Mucosa of descending colon (tissue), 3 donors: ENCODE results near the gene FOSL2. TPM values are rescaled to one million over a fixed set of nuclear protein-coding genes. Genes with fewer than 3 reads are reported as not detected.

Experiments used
- ATAC-seq: fragments of 200-7000 bp; cut with Tn5 transposase; one replicate; pipeline ENCODE4 v1.9.1; 2020; ENCODE audit warnings: mild to moderate bottlenecking, moderate library complexity
- DNase-seq, 3 donors: peaks; one replicate each; pipeline ENCODE4 v3.0.0-alpha.2; 2020
- H3K36me3 ChIP-seq: fragments of 200-600 bp; one replicate; pipeline ENCODE4 v1.8.0; 2021; ENCODE audit warnings: low read depth, mild to moderate bottlenecking
- H3K4me1 ChIP-seq: fragments of 200-600 bp; one replicate; pipeline ENCODE4 v1.8.0; 2021; ENCODE audit warnings: low read depth, mild to moderate bottlenecking
- H3K4me3 ChIP-seq: fragments of 200-600 bp; one replicate; pipeline ENCODE4 v1.8.0; 2021; ENCODE audit warnings: mild to moderate bottlenecking
- H3K9me3 ChIP-seq: fragments of 200-600 bp; one replicate; pipeline ENCODE4 v1.8.0; 2021; ENCODE audit warnings: mild to moderate bottlenecking
- intact Hi-C, 2 donors: fragments of 100-400 bp; cut with DNase I in 1 of 2; cut with micrococcal nuclease in 1 of 2; formaldehyde crosslinking; loops; one replicate each; pipeline versions ENCODE4 v1.11.0 to v1.11.1; 2022; cut with DNase I, micrococcal nuclease
- total RNA-seq, 3 donors: library from RNA; stranded (reverse); fragmentation: NEBNext Ultra II Directional in 2 of 3; extraction: Animal tissue kit (Norgen Biotek cat#: 25700) in 2 of 3; gene quantifications; one replicate each; pipeline versions ENCODE4 v1.2.1 to v1.2.4, GENCODE V29; 2021 to 2023
- TF ChIP-seq, protein P1 (sequence below): fragments of 200-600 bp; IDR thresholded peaks from one replicate; pipeline ENCODE4 v1.8.0; 2022; ENCODE audit warnings: antibody characterized with exemption, mild to moderate bottlenecking
- donor health status: DM: no; HTN: no; CAD: no; lungs with moderate emphysema.
- donor health status: DM: no; HTN: no; CAD: no.
- donor health status: DM: no; HTN: yes; CAD: no.

Gene FOSL2
- total RNA-seq, 3 donors from 2014 or later = 160 to 166 (median 162) TPM

DNA sequence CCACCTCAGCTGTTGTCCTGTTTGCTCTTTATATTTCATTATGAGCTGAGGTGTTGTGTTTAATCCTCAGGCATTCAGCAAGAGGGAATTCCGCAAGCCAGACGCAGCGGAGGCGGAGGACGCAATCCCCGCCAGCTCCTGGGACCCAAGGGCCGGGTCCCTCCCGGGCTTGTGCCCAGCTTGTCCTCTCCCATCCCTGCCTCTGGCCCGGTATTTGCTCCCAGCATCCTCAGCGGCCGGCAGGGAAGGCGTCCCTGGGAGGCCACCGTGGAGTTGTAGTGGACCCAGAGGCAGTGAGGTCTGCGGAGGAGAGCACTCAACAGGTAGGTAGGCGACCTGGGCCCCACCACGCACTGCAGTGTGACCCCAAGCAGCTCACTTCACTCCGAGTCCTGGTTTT lies 42.5 kb upstream of the FOSL2 start:
- ATAC-seq = no peak
- H3K4me3 ChIP-seq = no peak overlapping the region
- intact Hi-C loops = no loop called here
- H3K9me3 ChIP-seq = no peaks in the 10 kb centered on the region
- DNase-seq = peak in 1 of 3 donors; percentile 22
- no peaks in the 10 kb centered on the region for H3K36me3 ChIP-seq
- H3K4me1 ChIP-seq = peaks cover under 1% of the 10 kb centered on the region
- TF ChIP-seq, protein P1, sequence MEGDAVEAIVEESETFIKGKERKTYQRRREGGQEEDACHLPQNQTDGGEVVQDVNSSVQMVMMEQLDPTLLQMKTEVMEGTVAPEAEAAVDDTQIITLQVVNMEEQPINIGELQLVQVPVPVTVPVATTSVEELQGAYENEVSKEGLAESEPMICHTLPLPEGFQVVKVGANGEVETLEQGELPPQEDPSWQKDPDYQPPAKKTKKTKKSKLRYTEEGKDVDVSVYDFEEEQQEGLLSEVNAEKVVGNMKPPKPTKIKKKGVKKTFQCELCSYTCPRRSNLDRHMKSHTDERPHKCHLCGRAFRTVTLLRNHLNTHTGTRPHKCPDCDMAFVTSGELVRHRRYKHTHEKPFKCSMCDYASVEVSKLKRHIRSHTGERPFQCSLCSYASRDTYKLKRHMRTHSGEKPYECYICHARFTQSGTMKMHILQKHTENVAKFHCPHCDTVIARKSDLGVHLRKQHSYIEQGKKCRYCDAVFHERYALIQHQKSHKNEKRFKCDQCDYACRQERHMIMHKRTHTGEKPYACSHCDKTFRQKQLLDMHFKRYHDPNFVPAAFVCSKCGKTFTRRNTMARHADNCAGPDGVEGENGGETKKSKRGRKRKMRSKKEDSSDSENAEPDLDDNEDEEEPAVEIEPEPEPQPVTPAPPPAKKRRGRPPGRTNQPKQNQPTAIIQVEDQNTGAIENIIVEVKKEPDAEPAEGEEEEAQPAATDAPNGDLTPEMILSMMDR = no peak

DNA sequence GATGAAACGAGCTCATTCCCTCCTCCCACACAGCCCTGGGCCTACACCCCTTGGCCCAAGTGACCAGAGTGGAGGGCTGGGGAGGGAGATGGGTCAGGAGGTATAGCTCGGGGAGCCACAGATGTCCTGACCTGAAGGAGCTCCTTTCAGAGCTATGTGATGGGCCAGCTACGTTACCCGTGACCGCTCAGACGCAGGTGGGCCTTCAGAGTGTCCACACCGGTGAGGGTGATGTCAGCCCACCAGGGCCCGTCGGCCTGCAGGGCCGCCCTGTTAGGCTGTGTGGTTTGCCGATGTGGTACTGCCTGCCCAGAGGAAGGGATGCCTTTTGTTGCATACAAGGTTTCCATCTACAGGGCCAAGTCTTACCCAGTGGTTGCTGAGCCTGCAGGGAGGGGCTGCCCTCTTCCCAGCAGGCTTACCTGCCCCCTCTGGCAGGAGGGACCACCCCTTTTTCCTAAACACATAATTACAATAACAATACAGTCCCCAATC lies 41.8 kb upstream of the FOSL2 start:
- ATAC-seq (no peak), DNase-seq (peak in 1 of 3 donors; percentile 17)
- Histone ChIP-seq H3K4me1 (peaks cover 7% of the 10 kb centered on the region), H3K4me3 (no peak overlapping the region), H3K9me3 (no peaks in the 10 kb centered on the region), H3K36me3 (no peaks in the 10 kb centered on the region)
- intact Hi-C loops = no loop called here
- TF ChIP-seq, protein P1 = no peak

DNA sequence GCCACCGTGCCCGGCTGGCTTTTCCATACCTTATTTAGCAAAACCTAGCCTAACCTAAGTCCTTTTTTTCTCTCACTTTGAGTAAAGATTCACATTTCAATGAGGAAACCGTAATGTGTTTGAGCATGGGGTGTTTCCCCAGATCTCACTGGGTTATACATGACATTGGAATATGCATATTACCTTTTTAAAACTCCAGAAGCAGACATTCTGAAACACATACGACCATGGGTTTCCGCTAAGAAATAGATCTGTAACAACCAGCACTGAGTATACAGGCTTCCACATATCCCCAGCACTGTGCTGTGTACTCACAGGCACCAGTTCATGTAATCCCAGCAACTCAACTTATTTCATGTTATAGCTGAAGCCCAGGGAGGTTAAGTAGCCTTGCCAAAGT lies 41.0 kb upstream of the FOSL2 start:
- TF ChIP-seq, protein P1 = no peak
- ATAC-seq (no peak), DNase-seq (no peak)
- no peak overlapping the region for H3K4me3 ChIP-seq
- H3K9me3 ChIP-seq = no peaks in the 10 kb centered on the region
- intact Hi-C loops = no loop called here
- peaks cover 15% of the 10 kb centered on the region for H3K4me1 ChIP-seq
- no peaks in the 10 kb centered on the region for H3K36me3 ChIP-seq

DNA sequence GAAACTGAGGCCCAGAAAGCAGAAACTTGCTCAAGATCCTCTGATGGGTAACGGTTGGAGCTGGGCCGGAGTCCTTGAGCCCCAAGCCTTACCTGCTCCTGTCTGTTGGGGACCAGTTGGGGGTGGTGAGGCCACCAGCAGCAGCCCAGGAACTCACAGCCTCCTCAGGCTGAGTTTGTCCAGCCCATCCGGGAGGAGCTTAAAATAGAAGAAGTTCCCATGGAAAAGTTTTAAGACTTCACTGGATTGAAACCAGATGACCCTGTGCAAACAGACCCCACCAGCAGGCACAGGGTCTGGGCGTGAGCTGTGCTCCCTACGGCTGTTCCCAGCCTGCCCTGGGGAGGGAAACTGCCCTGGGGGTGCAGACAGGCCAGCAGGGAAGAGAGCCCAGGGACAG lies 40.6 kb upstream of the FOSL2 start:
- intact Hi-C loops = no loop called here
- DNase-seq = peak in 2 of 3 donors; percentile 19 to 36
- ATAC-seq = no peak

DNA sequence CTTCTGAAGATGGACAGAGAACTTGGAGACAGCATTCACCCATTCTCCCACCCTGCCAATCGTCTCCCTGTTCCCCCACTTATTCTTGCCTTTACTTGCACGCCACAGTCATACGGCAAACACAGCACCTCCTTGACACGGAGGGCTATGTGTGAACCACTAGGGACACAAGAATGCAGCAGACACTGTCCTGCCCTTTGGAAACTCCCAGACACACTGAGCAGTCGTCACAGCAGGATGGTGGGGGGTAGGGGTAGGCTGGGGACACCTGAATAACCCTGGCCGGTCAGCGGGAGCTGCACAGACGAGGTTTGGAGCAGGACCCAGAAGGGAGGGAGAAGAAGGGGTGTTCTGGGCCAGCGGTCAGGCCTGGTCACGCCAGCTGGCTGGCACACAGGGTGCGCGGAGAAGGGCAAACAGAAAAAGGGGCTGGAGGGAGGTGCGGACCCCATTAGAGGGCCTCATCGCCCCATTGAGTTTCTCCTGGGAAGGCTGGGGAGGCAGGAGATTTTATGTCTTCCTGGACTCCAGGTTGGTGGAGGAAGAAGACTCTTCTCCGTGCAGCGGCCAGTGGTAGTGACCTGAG lies 40.0 kb upstream of the FOSL2 start:
- ATAC-seq = no peak
- Histone ChIP-seq H3K9me3 (no peaks in the 10 kb centered on the region), H3K4me3 (no peak overlapping the region), H3K4me1 (peaks cover 19% of the 10 kb centered on the region), H3K36me3 (no peaks in the 10 kb centered on the region)
- peak in 2 of 3 donors; percentile 23 to 35 for DNase-seq
- TF ChIP-seq, protein P1 = no peak
- intact Hi-C loops = no loop called here

More for the DNA sequence above, 40.6 kb upstream of the FOSL2 start:
- Histone ChIP-seq H3K9me3 (no peaks in the 10 kb centered on the region), H3K4me1 (peaks cover 19% of the 10 kb centered on the region), H3K36me3 (no peaks in the 10 kb centered on the region), H3K4me3 (no peak overlapping the region)
- TF ChIP-seq, protein P1 = no peak
